GM12864 (cell line): ENCODE data around the gene PLAC8L1.
"Not testable (repeated sequence)": the region's sequence is repeated elsewhere in the genome, so short reads cannot be mapped to it uniquely, and the experiment has no call there.

Experiments
- DNase-seq: peaks from one replicate; pipeline ENCODE4 v3.0.0-alpha.2; 2011; ENCODE audit warnings: low read depth
- H3K4me3 ChIP-seq: 2 replicates; pipeline ENCODE4 v1.5.1; 2011; ENCODE audit warnings: mild to moderate bottlenecking, low read depth, low read length, control low read depth
- CTCF ChIP-seq: IDR thresholded peaks from 2 replicates; pipeline ENCODE4 v1.5.1; 2011; ENCODE audit warnings: low read depth, mild to moderate bottlenecking, moderate library complexity, low read length, control low read depth, inconsistent platforms; ENCODE audit errors: missing control alignments

PLAC8L1 gene

GRCh38 chr5:146105477-146105876 is at the start of gene PLAC8L1:
Gene PLAC8L1 (minus strand): TSS chr5:146105577. CDS start chr5:146104311, 1,266 bp downstream.
- no peak within 1 kb of the TSS for H3K4me3 ChIP-seq
- TF ChIP-seq CTCF = no peak
- DNase-seq = no peak

- no peak for TF ChIP-seq CTCF
- DNase-seq = no peak
- H3K4me3 ChIP-seq = no peak overlapping the region
Measured at GRCh38 chr5:146151970-146152369, 46.6 kb upstream of the PLAC8L1 start.

- H3K4me3 ChIP-seq = no peak overlapping the region
- TF ChIP-seq CTCF = no peak
- DNase-seq = no peak
Measured at GRCh38 chr5:146137967-146138403, 32.6 kb upstream of the PLAC8L1 start.

GRCh38 chr5:146130440-146131045 is 25.2 kb upstream of the PLAC8L1 start:
- peak; percentile 39 for TF ChIP-seq CTCF
- DNase-seq = peak; percentile 5
- no peak overlapping the region for H3K4me3 ChIP-seq

GRCh38 chr5:146126068-146126467 is 20.7 kb upstream of the PLAC8L1 start:
- no peak overlapping the region for H3K4me3 ChIP-seq
- no peak for DNase-seq
- TF ChIP-seq CTCF = no peak

- no peak for DNase-seq
- no peak for TF ChIP-seq CTCF
- H3K4me3 ChIP-seq = no peak overlapping the region
Measured at GRCh38 chr5:146124580-146124979, 19.2 kb upstream of the PLAC8L1 start.

GRCh38 chr5:146121451-146121850 is 16.1 kb upstream of the PLAC8L1 start:
- not testable (repeated sequence) for DNase-seq, H3K4me3 ChIP-seq
